Measurements from ENCODE around the gene VCL.

DNA sequence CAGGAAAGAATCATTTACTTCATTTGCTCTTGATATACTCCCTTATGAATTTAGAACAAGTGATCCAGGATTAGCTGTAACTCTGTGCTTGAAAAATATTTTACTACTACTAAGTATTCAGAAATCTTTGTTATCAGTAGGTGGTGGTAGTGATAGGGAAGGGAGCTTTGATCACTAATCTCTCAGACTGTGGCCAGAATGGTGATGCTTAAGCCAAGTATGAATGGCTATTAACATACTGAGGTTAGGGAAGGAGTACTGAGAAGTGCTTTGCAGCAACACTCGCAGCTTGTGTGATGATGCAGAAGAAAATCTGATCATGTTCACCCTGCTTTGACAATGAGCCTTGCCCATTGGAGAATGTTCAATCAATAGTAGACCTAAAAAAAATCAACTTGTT, 123.5 kb downstream of the VCL start:
- TF ChIP-seq EP300 (IDR thresholded peaks at IDR 0.05) (no peak), POLR2A (IDR thresholded peaks at IDR 0.05) (no peak), POLR2AphosphoS5 (IDR thresholded peaks at IDR 0.05) (no peak)
